ENCODE results near the gene PTGS2.

Gene PTGS2

GRCh38 chr1:186681121-186681520 lies 898 bp upstream of the PTGS2 start:
- Histone ChIP-seq H3K27me3 (ENCODE audit: insufficient read depth, poor library complexity, severe bottlenecking) (no peaks in the 10 kb centered on the region), H3K27ac (replicated peaks) (peak overlapping the region; percentile 65), H3K4me3 (replicated peaks; ENCODE audit: insufficient read depth, low read length) (peak overlapping the region; percentile 66)
- DNase-seq (ENCODE audit: low read depth in 1 of 2, low spot score in 1 of 2) = no peak
- TF ChIP-seq POLR2AphosphoS5 (IDR thresholded peaks at IDR 0.05; ENCODE audit: low read depth) = no peak
- TF ChIP-seq REST (IDR thresholded peaks at IDR 0.05; ENCODE audit: insufficient replicate concordance, low read depth) = no peak
- no peak for TF ChIP-seq CTCF (IDR thresholded peaks at IDR 0.05; ENCODE audit: insufficient read depth, low read length)
- no peak for TF ChIP-seq GABPA (IDR thresholded peaks at IDR 0.05; ENCODE audit: low read depth)
- TF ChIP-seq SPI1 (IDR thresholded peaks at IDR 0.05; ENCODE audit: borderline replicate concordance, low read depth) = no peak

- Histone ChIP-seq H3K27me3 (ENCODE audit: insufficient read depth, poor library complexity, severe bottlenecking) (no peaks in the 10 kb centered on the region), H3K27ac (replicated peaks) (peak overlapping the region; percentile 65), H3K4me3 (replicated peaks; ENCODE audit: insufficient read depth, low read length) (peak overlapping the region; percentile 66)
- DNase-seq (ENCODE audit: low read depth in 1 of 2, low spot score in 1 of 2) = no peak
- no peak for TF ChIP-seq CTCF (IDR thresholded peaks at IDR 0.05; ENCODE audit: insufficient read depth, low read length)
- TF ChIP-seq SPI1 (IDR thresholded peaks at IDR 0.05; ENCODE audit: borderline replicate concordance, low read depth) = no peak
- TF ChIP-seq GABPA (IDR thresholded peaks at IDR 0.05; ENCODE audit: low read depth) = no peak
- TF ChIP-seq POLR2AphosphoS5 (IDR thresholded peaks at IDR 0.05; ENCODE audit: low read depth) = no peak
- no peak for TF ChIP-seq REST (IDR thresholded peaks at IDR 0.05; ENCODE audit: insufficient replicate concordance, low read depth)
Observed at GRCh38 chr1:186679924-186680244, 339 bp downstream of the PTGS2 start.

- DNase-seq (ENCODE audit: low read depth in 1 of 2, low spot score in 1 of 2) = no peak
- H3K27ac ChIP-seq (replicated peaks) = no peak overlapping the region
- no peak for TF ChIP-seq GABPA (IDR thresholded peaks at IDR 0.05; ENCODE audit: low read depth)
- no peak for TF ChIP-seq SPI1 (IDR thresholded peaks at IDR 0.05; ENCODE audit: borderline replicate concordance, low read depth)
- no peak for TF ChIP-seq CTCF (IDR thresholded peaks at IDR 0.05; ENCODE audit: insufficient read depth, low read length)
- no peak for TF ChIP-seq REST (IDR thresholded peaks at IDR 0.05; ENCODE audit: insufficient replicate concordance, low read depth)
- TF ChIP-seq POLR2AphosphoS5 (IDR thresholded peaks at IDR 0.05; ENCODE audit: low read depth) = no peak
- H3K27me3 ChIP-seq (ENCODE audit: insufficient read depth, poor library complexity, severe bottlenecking) = no peaks in the 10 kb centered on the region
- H3K4me3 ChIP-seq (replicated peaks; ENCODE audit: insufficient read depth, low read length) = no peak overlapping the region
Observed at GRCh38 chr1:186678155-186678554, 2.1 kb downstream of the PTGS2 start.

All from HL-60 (cell line).